ENCODE results near the gene UNG. TPM values are rescaled to one million over a fixed set of nuclear protein-coding genes. Genes with fewer than 3 reads are reported as not detected.

UNG gene
- total RNA-seq, 1 experiment from 2014 or later: 74.4 TPM

DNA sequence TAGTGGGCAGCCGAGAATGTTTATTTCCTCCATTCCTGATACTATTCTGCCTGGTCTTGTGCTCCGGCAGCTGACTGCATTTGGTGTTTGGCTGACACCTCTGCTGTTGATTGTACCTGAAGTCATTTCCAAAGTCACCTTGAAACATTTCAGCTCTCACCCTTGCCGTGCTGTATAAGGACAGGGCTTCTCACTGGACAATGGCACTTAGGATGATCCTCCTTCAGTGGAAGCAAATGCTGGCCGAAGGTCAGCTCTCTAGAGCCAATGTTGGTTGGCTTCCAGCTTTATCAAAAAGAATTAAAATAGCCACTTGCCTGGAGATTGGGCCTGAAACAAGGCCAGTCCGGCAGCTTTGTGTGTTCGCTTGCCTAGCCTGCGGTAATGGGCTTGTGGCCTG is 63.0 kb downstream of the UNG start:
- DNase-seq (ENCODE audit: low read depth, low spot score) (no peak), ATAC-seq (no peak)
- intact Hi-C loops (cut with micrococcal nuclease; ENCODE audit: unreplicated experiment): no loop called here
- no TSS peak for BruUV-seq (replicated peaks)
- Histone ChIP-seq H3K4me1 (ENCODE audit: control insufficient read depth, insufficient read depth, low read length) (no peaks in the 10 kb centered on the region), H3K27me3 (ENCODE audit: control insufficient read depth, insufficient read depth, low read length) (no peaks in the 10 kb centered on the region), H3K4me3 (ENCODE audit: low read depth in 2 of 2, low read length in 2 of 2) (no peak overlapping the region), H3K27ac (ENCODE audit: low read length) (no peak overlapping the region), H3K9me3 (ENCODE audit: control insufficient read depth, insufficient read depth, low read depth, low read length) (no peaks in the 10 kb centered on the region), H3K36me3 (ENCODE audit: control insufficient read depth, insufficient read depth, low read length) (no peaks in the 10 kb centered on the region)
- ChIA-PET CTCF (no interaction called here), POLR2A (no interaction called here)
- TF ChIP-seq, protein P1, sequence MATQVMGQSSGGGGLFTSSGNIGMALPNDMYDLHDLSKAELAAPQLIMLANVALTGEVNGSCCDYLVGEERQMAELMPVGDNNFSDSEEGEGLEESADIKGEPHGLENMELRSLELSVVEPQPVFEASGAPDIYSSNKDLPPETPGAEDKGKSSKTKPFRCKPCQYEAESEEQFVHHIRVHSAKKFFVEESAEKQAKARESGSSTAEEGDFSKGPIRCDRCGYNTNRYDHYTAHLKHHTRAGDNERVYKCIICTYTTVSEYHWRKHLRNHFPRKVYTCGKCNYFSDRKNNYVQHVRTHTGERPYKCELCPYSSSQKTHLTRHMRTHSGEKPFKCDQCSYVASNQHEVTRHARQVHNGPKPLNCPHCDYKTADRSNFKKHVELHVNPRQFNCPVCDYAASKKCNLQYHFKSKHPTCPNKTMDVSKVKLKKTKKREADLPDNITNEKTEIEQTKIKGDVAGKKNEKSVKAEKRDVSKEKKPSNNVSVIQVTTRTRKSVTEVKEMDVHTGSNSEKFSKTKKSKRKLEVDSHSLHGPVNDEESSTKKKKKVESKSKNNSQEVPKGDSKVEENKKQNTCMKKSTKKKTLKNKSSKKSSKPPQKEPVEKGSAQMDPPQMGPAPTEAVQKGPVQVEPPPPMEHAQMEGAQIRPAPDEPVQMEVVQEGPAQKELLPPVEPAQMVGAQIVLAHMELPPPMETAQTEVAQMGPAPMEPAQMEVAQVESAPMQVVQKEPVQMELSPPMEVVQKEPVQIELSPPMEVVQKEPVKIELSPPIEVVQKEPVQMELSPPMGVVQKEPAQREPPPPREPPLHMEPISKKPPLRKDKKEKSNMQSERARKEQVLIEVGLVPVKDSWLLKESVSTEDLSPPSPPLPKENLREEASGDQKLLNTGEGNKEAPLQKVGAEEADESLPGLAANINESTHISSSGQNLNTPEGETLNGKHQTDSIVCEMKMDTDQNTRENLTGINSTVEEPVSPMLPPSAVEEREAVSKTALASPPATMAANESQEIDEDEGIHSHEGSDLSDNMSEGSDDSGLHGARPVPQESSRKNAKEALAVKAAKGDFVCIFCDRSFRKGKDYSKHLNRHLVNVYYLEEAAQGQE (IDR thresholded peaks at IDR 0.05; ENCODE audit: insufficient read depth in 1 of 2, low read depth in 2 of 2, low read length in 1 of 2): no peak
- TF ChIP-seq, protein P2, sequence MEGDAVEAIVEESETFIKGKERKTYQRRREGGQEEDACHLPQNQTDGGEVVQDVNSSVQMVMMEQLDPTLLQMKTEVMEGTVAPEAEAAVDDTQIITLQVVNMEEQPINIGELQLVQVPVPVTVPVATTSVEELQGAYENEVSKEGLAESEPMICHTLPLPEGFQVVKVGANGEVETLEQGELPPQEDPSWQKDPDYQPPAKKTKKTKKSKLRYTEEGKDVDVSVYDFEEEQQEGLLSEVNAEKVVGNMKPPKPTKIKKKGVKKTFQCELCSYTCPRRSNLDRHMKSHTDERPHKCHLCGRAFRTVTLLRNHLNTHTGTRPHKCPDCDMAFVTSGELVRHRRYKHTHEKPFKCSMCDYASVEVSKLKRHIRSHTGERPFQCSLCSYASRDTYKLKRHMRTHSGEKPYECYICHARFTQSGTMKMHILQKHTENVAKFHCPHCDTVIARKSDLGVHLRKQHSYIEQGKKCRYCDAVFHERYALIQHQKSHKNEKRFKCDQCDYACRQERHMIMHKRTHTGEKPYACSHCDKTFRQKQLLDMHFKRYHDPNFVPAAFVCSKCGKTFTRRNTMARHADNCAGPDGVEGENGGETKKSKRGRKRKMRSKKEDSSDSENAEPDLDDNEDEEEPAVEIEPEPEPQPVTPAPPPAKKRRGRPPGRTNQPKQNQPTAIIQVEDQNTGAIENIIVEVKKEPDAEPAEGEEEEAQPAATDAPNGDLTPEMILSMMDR (IDR thresholded peaks at IDR 0.05): no peak
- no peak for TF ChIP-seq POLR2AphosphoS5 (IDR thresholded peaks at IDR 0.05; ENCODE audit: low read depth, low read length)
- no peak for TF ChIP-seq TCF7L2 (IDR thresholded peaks at IDR 0.05; ENCODE audit: low read depth, low read length)
- TF ChIP-seq SIN3A (IDR thresholded peaks at IDR 0.05; ENCODE audit: borderline replicate concordance, insufficient read depth, low read depth, low read length): no peak
- in situ Hi-C loops (cut with HindIII; ENCODE audit: low pct_unique_long_range_greater_than_20kb, low sequenced_read_pairs): no loop called here

Other genes starting within 250 kb of the UNG start
- 58.6 TPM for gene SSH1, start 240.0 kb upstream of the UNG start, total RNA-seq (2021; ENCODE audit: unreplicated experiment)
- gene DAO, start 217.5 kb upstream of the UNG start, total RNA-seq (2021; ENCODE audit: unreplicated experiment): not detected
- gene SVOP, start 76.5 kb upstream of the UNG start, total RNA-seq (2021; ENCODE audit: unreplicated experiment): not detected
- 5.7 TPM for gene USP30, start 45.0 kb upstream of the UNG start, total RNA-seq (2021; ENCODE audit: unreplicated experiment)
- gene ALKBH2, start 4.1 kb upstream of the UNG start, total RNA-seq (2021; ENCODE audit: unreplicated experiment): 41.6 TPM
- gene ACACB, start 19.0 kb downstream of the UNG start, total RNA-seq (2021; ENCODE audit: unreplicated experiment): 12.3 TPM
- gene FOXN4, start 211.7 kb downstream of the UNG start, total RNA-seq (2021; ENCODE audit: unreplicated experiment): 0.08 TPM